HG03442 (cell line): ENCODE measurements around the gene DCUN1D1.
A peak's percentile ranks its signal among the peaks of the same experiment; 100 is the strongest.

Experiments used
- ATAC-seq: cut with Tn5 transposase; IDR thresholded peaks from one replicate; pipeline ENCODE4 v1.9.1; 2021; ENCODE audit warnings: mild to moderate bottlenecking, moderate library complexity; ENCODE audit not compliant: unreplicated experiment

DCUN1D1 gene

GRCh38 chr3:182937293-182938051, 42.9 kb downstream of the DCUN1D1 start:
- peak; percentile 81 for ATAC-seq

GRCh38 chr3:182936918-182937285, 43.4 kb downstream of the DCUN1D1 start:
- no peak for ATAC-seq

- no peak for ATAC-seq
These were observed 44.0 kb downstream of the DCUN1D1 start for GRCh38 chr3:182936239-182936917.

GRCh38 chr3:182935803-182936202, 44.5 kb downstream of the DCUN1D1 start:
- ATAC-seq = no peak

GRCh38 chr3:182925944-182926337, 54.4 kb downstream of the DCUN1D1 start:
- peak; percentile 14 for ATAC-seq

- ATAC-seq = peak; percentile 97
These were observed 54.9 kb downstream of the DCUN1D1 start for GRCh38 chr3:182925330-182925943.

- ATAC-seq = no peak
These were observed 58.5 kb downstream of the DCUN1D1 start for GRCh38 chr3:182921665-182922355.

- no peak for ATAC-seq
These were observed 59.7 kb downstream of the DCUN1D1 start for GRCh38 chr3:182920515-182921084.

GRCh38 chr3:182919866-182920357, 60.4 kb downstream of the DCUN1D1 start:
- ATAC-seq = no peak

GRCh38 chr3:182917134-182917533, 63.2 kb downstream of the DCUN1D1 start:
- no peak for ATAC-seq

- peak; percentile 38 for ATAC-seq
These were observed 66.0 kb downstream of the DCUN1D1 start for GRCh38 chr3:182914341-182914740.

- ATAC-seq = peak; percentile 93
These were observed 66.4 kb downstream of the DCUN1D1 start for GRCh38 chr3:182913889-182914288.

GRCh38 chr3:182912474-182912873, 67.9 kb downstream of the DCUN1D1 start:
- ATAC-seq = no peak

GRCh38 chr3:182911782-182912111, 68.6 kb downstream of the DCUN1D1 start:
- no peak for ATAC-seq

- ATAC-seq = no peak
These were observed 69.2 kb downstream of the DCUN1D1 start for GRCh38 chr3:182910936-182911781.

GRCh38 chr3:182909318-182910040, 70.9 kb downstream of the DCUN1D1 start:
- ATAC-seq = no peak

- no peak for ATAC-seq
These were observed 71.9 kb downstream of the DCUN1D1 start for GRCh38 chr3:182908471-182908870.

- peak; percentile 58 for ATAC-seq
These were observed 74.3 kb downstream of the DCUN1D1 start for GRCh38 chr3:182906036-182906435.

GRCh38 chr3:182905623-182906022, 74.7 kb downstream of the DCUN1D1 start:
- peak; percentile 24 for ATAC-seq
